CD14-positive monocyte (primary cell): ENCODE measurements around the gene RNFT2. TPM values are rescaled to one million over a fixed set of nuclear protein-coding genes. Genes with fewer than 3 reads are reported as not detected.

Experiments used
- DNase-seq, 3 donors: peaks; one replicate each; pipeline ENCODE4 v3.0.0-alpha.2; 2011 to 2022
- H2AFZ ChIP-seq: 2 replicates; pipeline ENCODE4 v1.6.0; 2012; ENCODE audit warnings: mild to moderate bottlenecking, low read depth, low read length, inconsistent platforms; ENCODE audit not compliant: insufficient read depth, poor library complexity, severe bottlenecking
- H3K27ac ChIP-seq, 2 donors: 1 replicate in 1 of 2; 2 replicates in 1 of 2; pipeline ENCODE4 v1.5.1; 2012 to 2013; ENCODE audit warnings: low read length in 2 of 2, control low read depth in 1 of 2, inconsistent platforms in 1 of 2, low read depth in 1 of 2, mild to moderate bottlenecking in 1 of 2
- H3K27me3 ChIP-seq, 2 donors: one replicate each; pipeline versions ENCODE4 v1.6.0 to v1.6.1; 2011 to 2013; ENCODE audit warnings: low read length in 2 of 2; ENCODE audit not compliant: control insufficient read depth in 2 of 2, insufficient read depth in 2 of 2
- H3K36me3 ChIP-seq, 2 donors: replicated peaks in 1 of 2; 1 replicate in 1 of 2; 2 replicates in 1 of 2; pipeline versions ENCODE4 v1.5.1 to v1.6.1; 2012 to 2013; ENCODE audit warnings: low read length in 2 of 2, control low read depth in 1 of 2, inconsistent platforms in 1 of 2, mild to moderate bottlenecking in 1 of 2; ENCODE audit not compliant: insufficient read depth in 2 of 2, control insufficient read depth in 1 of 2
- H3K4me1 ChIP-seq, 2 donors: 1 replicate in 1 of 2; 2 replicates in 1 of 2; pipeline versions ENCODE4 v1.5.1 to v1.6.1; 2012 to 2013; ENCODE audit warnings: low read length in 2 of 2, control low read depth in 1 of 2, inconsistent platforms in 1 of 2, mild to moderate bottlenecking in 1 of 2, moderate library complexity in 1 of 2; ENCODE audit not compliant: insufficient read depth in 2 of 2, control insufficient read depth in 1 of 2
- H3K4me2 ChIP-seq: replicated peaks from 2 replicates; pipeline ENCODE3; 2012; ENCODE audit warnings: low read length, moderate library complexity, mild to moderate bottlenecking; ENCODE audit not compliant: poor library complexity, severe bottlenecking; ENCODE audit errors: extremely low read depth
- H3K4me3 ChIP-seq, 3 experiments: fragments of 200-600 bp in 1 of 3; sonication (generic) in 1 of 3; replicated peaks in 1 of 3; 1 replicate in 2 of 3; 2 replicates in 1 of 3; pipeline ENCODE4 v1.5.1; 2011 to 2013; ENCODE audit warnings: low read length in 3 of 3, mild to moderate bottlenecking in 3 of 3, control low read depth in 2 of 3, low read depth in 2 of 3, inconsistent platforms in 1 of 3, moderate library complexity in 1 of 3
- H3K79me2 ChIP-seq: 2 replicates; pipeline ENCODE4 v1.6.0; 2012; ENCODE audit warnings: mild to moderate bottlenecking, control low read depth, inconsistent platforms, low read length, moderate library complexity; ENCODE audit not compliant: insufficient read depth
- H3K9ac ChIP-seq: 2 replicates; pipeline ENCODE4 v1.6.0; 2017; ENCODE audit warnings: low read length, mild to moderate bottlenecking; ENCODE audit not compliant: insufficient read depth, poor library complexity, severe bottlenecking
- H3K9me3 ChIP-seq, 2 donors: replicated peaks in 1 of 2; 1 replicate in 1 of 2; 2 replicates in 1 of 2; pipeline versions ENCODE4 v1.5.1 to v1.6.1; 2012 to 2013; ENCODE audit warnings: low read length in 2 of 2, control low read depth in 1 of 2; ENCODE audit not compliant: control insufficient read depth in 1 of 2, insufficient read depth in 1 of 2
- H4K20me1 ChIP-seq: 2 replicates; pipeline ENCODE4 v1.6.0; 2012; ENCODE audit warnings: mild to moderate bottlenecking, low read length, control low read depth, moderate library complexity; ENCODE audit not compliant: insufficient read depth
- H3K27ac Mint-ChIP-seq, 7 donors: one replicate each; pipeline ENCODE4 v1.8.0; 2020; ENCODE audit warnings: mild to moderate bottlenecking in 7 of 7, mixed read lengths in 7 of 7, moderate library complexity in 6 of 7, inconsistent platforms in 2 of 7
- H3K27me3 Mint-ChIP-seq, 3 donors: one replicate each; pipeline ENCODE4 v1.8.0; 2021 to 2022; ENCODE audit warnings: low read depth in 3 of 3, mild to moderate bottlenecking in 3 of 3, mixed read lengths in 3 of 3, moderate library complexity in 3 of 3, inconsistent platforms in 1 of 3
- H3K36me3 Mint-ChIP-seq, 2 donors: one replicate each; pipeline ENCODE4 v1.8.0; 2020; ENCODE audit warnings: mixed read lengths in 2 of 2, inconsistent platforms in 1 of 2, mild to moderate bottlenecking in 1 of 2
- H3K4me1 Mint-ChIP-seq: one replicate; pipeline ENCODE4 v1.8.0; 2020; ENCODE audit warnings: mild to moderate bottlenecking, mixed read lengths
- H3K4me3 Mint-ChIP-seq, 2 donors: one replicate each; pipeline ENCODE4 v1.8.0; 2020; ENCODE audit warnings: mild to moderate bottlenecking in 2 of 2, mixed read lengths in 2 of 2, moderate library complexity in 1 of 2
- H3K9me3 Mint-ChIP-seq, 7 donors: one replicate each; pipeline ENCODE4 v1.8.0; 2020 to 2022; ENCODE audit warnings: mixed read lengths in 7 of 7, mild to moderate bottlenecking in 6 of 7, moderate library complexity in 6 of 7, inconsistent platforms in 2 of 7
- CTCF ChIP-seq: fragments of 200-600 bp; IDR thresholded peaks from one replicate; pipeline ENCODE4 v1.8.0; 2022; ENCODE audit warnings: antibody characterized with exemption, mild to moderate bottlenecking
- WGBS: methylation state at CpG from one replicate; pipeline ENCODE4 v1.1.5; 2013; ENCODE audit warnings: missing lambda C conversion rate; ENCODE audit not compliant: insufficient coverage; 5-methylcytosine and 5-hydroxymethylcytosine counted together
- intact Hi-C, 2 donors: fragments of 100-400 bp; cut with micrococcal nuclease; formaldehyde crosslinking; loops; one replicate each; pipeline versions ENCODE4 v1.15.0 to v1.15.1; 2023
- polyA plus RNA-seq, 3 donors: library from polyadenylated mRNA; depleted of rRNA in 1 of 3; unstranded in 2 of 3; stranded (reverse) in 1 of 3; fragments of 300-500 nt in 2 of 3; fragments of >200 nt in 1 of 3; fragmentation: Illumina TruSeq in 2 of 3; gene quantifications; 1 replicate in 2 of 3; 2 replicates in 1 of 3; pipeline ENCODE4 v1.2.3, GENCODE V29; 2012 to 2021

RNFT2 gene
- polyA plus RNA-seq, 3 donors = 0.05 TPM; not detected in 2

GRCh38 chr12:116703214-116703795, 34.8 kb upstream of the RNFT2 start:
- Mint-ChIP-seq H3K9me3 (no peaks in the 10 kb centered on the region), H3K36me3 (no peaks in the 10 kb centered on the region), H3K27ac (no peak overlapping the region), H3K4me3 (no peak overlapping the region), H3K27me3 (peaks cover 0 to 5% (median 0%) of the 10 kb centered on the region in 3 donors), H3K4me1 (peaks cover 2% of the 10 kb centered on the region)
- Histone ChIP-seq H2AFZ (no peak overlapping the region), H3K4me3 (no peak overlapping the region), H3K27ac (no peak overlapping the region), H3K27me3 (no peaks in the 10 kb centered on the region), H3K9ac (no peak overlapping the region), H3K4me2 (no peak overlapping the region), H3K79me2 (no peaks in the 10 kb centered on the region), H3K36me3 (no peaks in the 10 kb centered on the region), H3K4me1 (no peaks in the 10 kb centered on the region), H4K20me1 (no peaks in the 10 kb centered on the region), H3K9me3 (no peaks in the 10 kb centered on the region)
- TF ChIP-seq CTCF = peak; percentile 94
- 26% methylated on average over 10 of the region's 12 CpGs for WGBS
- intact Hi-C loops = loop anchor here in 1 of 2 donors (10.0 kb wide), 1 partner anchor 709 kb away; no protein-coding TSS in a partner anchor
- DNase-seq = peak; percentile 50 to 64 (median 63)

- peaks cover 12% of the 10 kb centered on the region for H3K4me1 Mint-ChIP-seq
- WGBS = 85% methylated on average over 8 of the region's 9 CpGs
- TF ChIP-seq CTCF = no peak
- peaks cover 7 to 8% of the 10 kb centered on the region in 2 donors for H3K4me1 ChIP-seq
- peaks cover 18 to 25% (median 20%) of the 10 kb centered on the region in 3 donors for H3K27me3 Mint-ChIP-seq
- H3K36me3 Mint-ChIP-seq = peaks cover 9 to 11% of the 10 kb centered on the region in 2 donors
- H3K4me3 Mint-ChIP-seq = no peak overlapping the region
- H3K79me2 ChIP-seq = no peaks in the 10 kb centered on the region
- no peak overlapping the region for H3K4me3 ChIP-seq
- no peak overlapping the region for H3K4me2 ChIP-seq
- no peak for DNase-seq
- intact Hi-C loops = loop anchor here (5.0 to 10.0 kb wide), 2 partner anchors 710 to 713 kb away; no protein-coding TSS in a partner anchor
- no peak overlapping the region for H2AFZ ChIP-seq
- H4K20me1 ChIP-seq = no peaks in the 10 kb centered on the region
- H3K27ac Mint-ChIP-seq = no peak overlapping the region
- no peak overlapping the region for H3K9ac ChIP-seq
- H3K36me3 ChIP-seq = peaks cover 0 to 9% of the 10 kb centered on the region in 2 donors
- no peaks in the 10 kb centered on the region for H3K9me3 ChIP-seq
- H3K27ac ChIP-seq = no peak overlapping the region
- no peaks in the 10 kb centered on the region for H3K9me3 Mint-ChIP-seq
- peaks cover 15 to 20% of the 10 kb centered on the region in 2 donors for H3K27me3 ChIP-seq
These were observed 30.4 kb upstream of the RNFT2 start for GRCh38 chr12:116707751-116708150.
